ENCODE data around the gene DLG2.

Gene DLG2

DNA sequence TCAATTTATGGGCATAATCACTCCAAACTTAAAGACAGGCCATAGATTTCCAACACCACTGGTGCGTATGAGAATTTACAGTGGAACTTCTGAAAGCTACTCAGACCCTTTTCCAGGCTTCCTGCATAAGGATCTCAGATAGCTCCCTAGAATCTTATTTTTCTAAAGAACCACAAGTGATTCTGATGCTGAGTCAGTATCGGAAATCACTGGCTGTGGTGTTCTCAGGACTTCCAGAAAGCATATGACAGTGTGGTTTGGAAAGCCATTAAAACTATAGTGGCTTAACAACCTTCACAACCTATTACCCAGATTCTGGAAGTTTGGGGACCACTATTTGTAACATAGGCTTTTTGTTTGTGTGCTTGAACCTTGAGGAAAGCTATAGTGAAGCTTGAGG is 756.0 kb downstream of the DLG2 start:
- H3K36me3 ChIP-seq (ENCODE audit: control insufficient read depth, insufficient read depth, low read length): no peaks in the 10 kb centered on the region
- H3K27ac ChIP-seq (ENCODE audit: insufficient read depth, low read length, poor library complexity, severe bottlenecking): no peak overlapping the region
- no peaks in the 10 kb centered on the region for H3K27me3 ChIP-seq (replicated peaks; ENCODE audit: control insufficient read depth, insufficient read depth, low read length, poor library complexity, severe bottlenecking)
- H3K9me3 ChIP-seq (ENCODE audit: control insufficient read depth, low read length): no peaks in the 10 kb centered on the region
- DNase-seq: no peak
- no peaks in the 10 kb centered on the region for H3K4me1 ChIP-seq (ENCODE audit: control insufficient read depth, insufficient read depth, low read length, poor library complexity, severe bottlenecking)
- H3K4me3 ChIP-seq (ENCODE audit: insufficient read depth, low read depth, low read length, poor library complexity, severe bottlenecking): no peak overlapping the region

GRCh38 chr11:84870486-84870885 is 756.7 kb downstream of the DLG2 start:
- Histone ChIP-seq H3K4me3 (ENCODE audit: insufficient read depth, low read depth, low read length, poor library complexity, severe bottlenecking) (no peak overlapping the region), H3K36me3 (ENCODE audit: control insufficient read depth, insufficient read depth, low read length) (no peaks in the 10 kb centered on the region), H3K27ac (ENCODE audit: insufficient read depth, low read length, poor library complexity, severe bottlenecking) (no peak overlapping the region), H3K4me1 (ENCODE audit: control insufficient read depth, insufficient read depth, low read length, poor library complexity, severe bottlenecking) (no peaks in the 10 kb centered on the region), H3K27me3 (replicated peaks; ENCODE audit: control insufficient read depth, insufficient read depth, low read length, poor library complexity, severe bottlenecking) (no peaks in the 10 kb centered on the region), H3K9me3 (ENCODE audit: control insufficient read depth, low read length) (peaks cover 2% of the 10 kb centered on the region)
- DNase-seq: no peak

DNA sequence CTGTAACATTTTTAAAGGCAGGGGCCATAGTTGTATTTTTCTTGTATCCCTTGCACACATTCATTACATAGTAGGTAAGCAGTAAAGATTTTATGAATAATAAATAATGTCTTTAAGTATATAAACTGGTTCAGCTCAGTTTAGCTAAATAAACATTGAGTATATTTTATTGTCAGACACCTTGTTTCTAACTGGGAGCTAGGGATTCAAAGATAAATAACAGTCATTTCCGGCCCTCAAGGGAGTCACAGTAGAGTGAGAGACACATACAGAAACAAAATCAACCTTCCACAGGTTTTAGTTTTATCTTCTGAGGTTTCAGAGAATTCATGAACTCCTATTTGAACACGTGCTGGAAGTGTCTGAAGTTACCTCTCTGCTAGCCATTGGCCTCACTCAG is 760.2 kb downstream of the DLG2 start:
- no peaks in the 10 kb centered on the region for H3K36me3 ChIP-seq (ENCODE audit: control insufficient read depth, insufficient read depth, low read length)
- H3K4me3 ChIP-seq (ENCODE audit: insufficient read depth, low read depth, low read length, poor library complexity, severe bottlenecking): no peak overlapping the region
- H3K27ac ChIP-seq (ENCODE audit: insufficient read depth, low read length, poor library complexity, severe bottlenecking): no peak overlapping the region
- H3K9me3 ChIP-seq (ENCODE audit: control insufficient read depth, low read length): peaks cover 5% of the 10 kb centered on the region
- no peak for DNase-seq
- H3K4me1 ChIP-seq (ENCODE audit: control insufficient read depth, insufficient read depth, low read length, poor library complexity, severe bottlenecking): no peaks in the 10 kb centered on the region
- no peaks in the 10 kb centered on the region for H3K27me3 ChIP-seq (replicated peaks; ENCODE audit: control insufficient read depth, insufficient read depth, low read length, poor library complexity, severe bottlenecking)

- H3K36me3 ChIP-seq (ENCODE audit: control insufficient read depth, insufficient read depth, low read length): no peaks in the 10 kb centered on the region
- H3K4me3 ChIP-seq (ENCODE audit: insufficient read depth, low read depth, low read length, poor library complexity, severe bottlenecking): no peak overlapping the region
- no peak overlapping the region for H3K27ac ChIP-seq (ENCODE audit: insufficient read depth, low read length, poor library complexity, severe bottlenecking)
- no peaks in the 10 kb centered on the region for H3K27me3 ChIP-seq (replicated peaks; ENCODE audit: control insufficient read depth, insufficient read depth, low read length, poor library complexity, severe bottlenecking)
- peaks cover 5% of the 10 kb centered on the region for H3K9me3 ChIP-seq (ENCODE audit: control insufficient read depth, low read length)
- no peaks in the 10 kb centered on the region for H3K4me1 ChIP-seq (ENCODE audit: control insufficient read depth, insufficient read depth, low read length, poor library complexity, severe bottlenecking)
- DNase-seq: no peak
Observed at GRCh38 chr11:84865791-84866535, 761.2 kb downstream of the DLG2 start.

GRCh38 chr11:84865257-84865656 is 761.9 kb downstream of the DLG2 start:
- Histone ChIP-seq H3K4me3 (ENCODE audit: insufficient read depth, low read depth, low read length, poor library complexity, severe bottlenecking) (no peak overlapping the region), H3K27me3 (replicated peaks; ENCODE audit: control insufficient read depth, insufficient read depth, low read length, poor library complexity, severe bottlenecking) (no peaks in the 10 kb centered on the region), H3K4me1 (ENCODE audit: control insufficient read depth, insufficient read depth, low read length, poor library complexity, severe bottlenecking) (no peaks in the 10 kb centered on the region), H3K9me3 (ENCODE audit: control insufficient read depth, low read length) (peaks cover 5% of the 10 kb centered on the region), H3K36me3 (ENCODE audit: control insufficient read depth, insufficient read depth, low read length) (no peaks in the 10 kb centered on the region), H3K27ac (ENCODE audit: insufficient read depth, low read length, poor library complexity, severe bottlenecking) (no peak overlapping the region)
- DNase-seq: no peak

GRCh38 chr11:84857746-84858145 is 769.4 kb downstream of the DLG2 start:
- Histone ChIP-seq H3K36me3 (ENCODE audit: control insufficient read depth, insufficient read depth, low read length) (no peaks in the 10 kb centered on the region), H3K27me3 (replicated peaks; ENCODE audit: control insufficient read depth, insufficient read depth, low read length, poor library complexity, severe bottlenecking) (no peaks in the 10 kb centered on the region), H3K9me3 (ENCODE audit: control insufficient read depth, low read length) (peaks cover 4% of the 10 kb centered on the region), H3K4me1 (ENCODE audit: control insufficient read depth, insufficient read depth, low read length, poor library complexity, severe bottlenecking) (no peaks in the 10 kb centered on the region), H3K4me3 (ENCODE audit: insufficient read depth, low read depth, low read length, poor library complexity, severe bottlenecking) (no peak overlapping the region), H3K27ac (ENCODE audit: insufficient read depth, low read length, poor library complexity, severe bottlenecking) (no peak overlapping the region)
- no peak for DNase-seq

DNA sequence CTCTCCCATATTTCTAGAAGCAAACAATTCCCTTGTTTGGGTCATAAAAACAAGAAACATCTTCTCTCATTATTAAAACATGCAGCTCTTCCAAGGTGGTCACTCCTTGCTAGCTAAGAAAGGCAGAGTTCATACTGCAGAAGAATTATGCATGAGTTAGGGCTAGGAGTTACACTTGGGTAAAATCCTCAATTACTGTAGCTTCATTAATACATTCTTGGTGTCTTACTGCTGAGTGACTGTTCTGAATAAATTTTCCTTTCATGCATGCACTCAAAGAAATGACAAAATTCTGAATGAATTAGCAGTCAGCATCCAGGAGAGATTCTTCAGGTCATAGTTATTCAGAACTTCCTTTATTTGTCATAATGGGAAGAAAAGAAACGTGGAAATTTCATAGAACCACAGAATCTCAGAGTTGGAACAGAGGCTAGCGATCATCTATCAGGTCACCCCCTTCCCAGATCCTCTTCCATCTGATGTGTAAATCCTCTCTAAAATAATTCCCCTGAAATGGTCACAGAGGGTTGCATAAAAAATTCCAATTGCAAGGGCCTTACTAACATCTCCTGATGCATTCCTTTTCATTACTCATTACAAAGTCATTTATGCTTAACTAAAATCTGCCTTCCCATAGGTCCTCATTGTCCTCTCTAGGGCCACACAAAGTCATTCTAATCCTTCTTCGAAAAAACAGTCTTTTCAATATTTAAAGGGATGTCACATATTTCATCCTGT is 771.5 kb downstream of the DLG2 start:
- H3K4me1 ChIP-seq (ENCODE audit: control insufficient read depth, insufficient read depth, low read length, poor library complexity, severe bottlenecking): no peaks in the 10 kb centered on the region
- H3K9me3 ChIP-seq (ENCODE audit: control insufficient read depth, low read length): peaks cover 4% of the 10 kb centered on the region
- no peak overlapping the region for H3K27ac ChIP-seq (ENCODE audit: insufficient read depth, low read length, poor library complexity, severe bottlenecking)
- no peak overlapping the region for H3K4me3 ChIP-seq (ENCODE audit: insufficient read depth, low read depth, low read length, poor library complexity, severe bottlenecking)
- no peak for DNase-seq
- no peaks in the 10 kb centered on the region for H3K36me3 ChIP-seq (ENCODE audit: control insufficient read depth, insufficient read depth, low read length)
- H3K27me3 ChIP-seq (replicated peaks; ENCODE audit: control insufficient read depth, insufficient read depth, low read length, poor library complexity, severe bottlenecking): no peaks in the 10 kb centered on the region

DNA sequence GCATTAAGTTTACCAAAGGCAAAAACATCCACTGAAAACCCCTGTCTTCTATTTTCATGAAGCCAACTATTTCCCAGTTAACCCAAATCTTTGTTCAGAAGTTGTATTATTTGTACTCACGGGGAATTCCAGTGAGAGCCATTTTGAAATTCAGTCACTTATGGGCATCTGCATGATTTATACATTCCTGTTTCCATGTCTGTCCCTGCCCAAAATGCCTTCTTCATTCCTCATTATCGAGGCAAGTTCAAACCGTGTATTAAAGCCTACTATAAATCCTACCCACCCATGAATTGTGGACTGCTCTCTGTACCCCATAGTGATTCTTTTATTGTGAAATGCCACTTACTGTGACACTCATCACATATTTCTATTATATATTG is 772.7 kb downstream of the DLG2 start:
- Histone ChIP-seq H3K36me3 (ENCODE audit: control insufficient read depth, insufficient read depth, low read length) (no peaks in the 10 kb centered on the region), H3K27ac (ENCODE audit: insufficient read depth, low read length, poor library complexity, severe bottlenecking) (no peak overlapping the region), H3K4me3 (ENCODE audit: insufficient read depth, low read depth, low read length, poor library complexity, severe bottlenecking) (no peak overlapping the region), H3K27me3 (replicated peaks; ENCODE audit: control insufficient read depth, insufficient read depth, low read length, poor library complexity, severe bottlenecking) (no peaks in the 10 kb centered on the region), H3K4me1 (ENCODE audit: control insufficient read depth, insufficient read depth, low read length, poor library complexity, severe bottlenecking) (no peaks in the 10 kb centered on the region), H3K9me3 (ENCODE audit: control insufficient read depth, low read length) (peaks cover 4% of the 10 kb centered on the region)
- no peak for DNase-seq

GRCh38 chr11:84853841-84854497 is 773.2 kb downstream of the DLG2 start:
- H3K4me1 ChIP-seq (ENCODE audit: control insufficient read depth, insufficient read depth, low read length, poor library complexity, severe bottlenecking): no peaks in the 10 kb centered on the region
- no peaks in the 10 kb centered on the region for H3K36me3 ChIP-seq (ENCODE audit: control insufficient read depth, insufficient read depth, low read length)
- no peak overlapping the region for H3K4me3 ChIP-seq (ENCODE audit: insufficient read depth, low read depth, low read length, poor library complexity, severe bottlenecking)
- H3K27ac ChIP-seq (ENCODE audit: insufficient read depth, low read length, poor library complexity, severe bottlenecking): no peak overlapping the region
- H3K27me3 ChIP-seq (replicated peaks; ENCODE audit: control insufficient read depth, insufficient read depth, low read length, poor library complexity, severe bottlenecking): no peaks in the 10 kb centered on the region
- H3K9me3 ChIP-seq (ENCODE audit: control insufficient read depth, low read length): peaks cover 4% of the 10 kb centered on the region
- DNase-seq: no peak

GRCh38 chr11:84847842-84848241 is 779.3 kb downstream of the DLG2 start:
- no peak for DNase-seq
- Histone ChIP-seq H3K4me1 (ENCODE audit: control insufficient read depth, insufficient read depth, low read length, poor library complexity, severe bottlenecking) (no peaks in the 10 kb centered on the region), H3K27me3 (replicated peaks; ENCODE audit: control insufficient read depth, insufficient read depth, low read length, poor library complexity, severe bottlenecking) (no peaks in the 10 kb centered on the region), H3K4me3 (ENCODE audit: insufficient read depth, low read depth, low read length, poor library complexity, severe bottlenecking) (no peak overlapping the region), H3K27ac (ENCODE audit: insufficient read depth, low read length, poor library complexity, severe bottlenecking) (no peak overlapping the region), H3K9me3 (ENCODE audit: control insufficient read depth, low read length) (no peaks in the 10 kb centered on the region), H3K36me3 (ENCODE audit: control insufficient read depth, insufficient read depth, low read length) (no peaks in the 10 kb centered on the region)

Data from effector memory CD4-positive, alpha-beta T cell (primary cell).